ENCODE data around the gene CWC15. TPM values are rescaled to one million over a fixed set of nuclear protein-coding genes. Genes with fewer than 3 reads are reported as not detected.

Gene CWC15
- total and polyA plus RNA-seq, 2 donors (not counting 3 experiments of a cell fraction or from before 2014, with no cell fraction given), result 16.9 to 72.0 TPM

DNA sequence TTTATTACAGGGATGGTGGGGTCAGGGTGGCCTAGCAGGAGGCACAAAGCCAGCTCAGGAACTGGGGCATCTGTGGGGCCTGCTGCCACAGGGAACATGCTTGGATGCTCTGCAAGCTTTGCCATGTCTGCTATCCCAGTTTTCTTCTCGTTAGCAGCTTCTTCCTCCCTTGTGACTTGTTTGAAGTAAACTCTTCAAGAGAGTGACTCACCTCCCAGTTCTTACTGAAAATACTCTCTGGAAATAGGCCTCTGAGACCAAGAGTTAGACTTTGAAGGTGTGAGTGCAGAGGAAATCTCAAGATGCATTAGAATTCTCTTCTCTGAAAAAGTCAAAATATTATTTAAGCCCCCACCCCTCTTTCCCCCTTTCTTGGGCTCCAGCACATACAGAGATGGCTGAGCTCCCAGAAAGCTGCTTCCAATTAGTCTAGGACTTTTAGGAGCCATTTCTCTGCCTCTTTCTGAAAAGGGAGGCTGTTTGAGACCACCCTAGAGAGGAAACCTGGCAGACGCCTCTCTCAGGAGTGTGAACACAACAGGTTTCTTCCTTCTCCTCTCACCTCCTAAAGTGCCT, 15.1 kb downstream of the CWC15 start:
- ChIA-PET POLR2A (no interaction called here), CTCF (interaction anchor here (1.0 to 1.6 kb wide), 2 partner anchors 10 to 335 kb away, joined by 4 to 5 read pairs; no protein-coding TSS in a partner anchor)
- Histone ChIP-seq H3K9me3 (replicated peaks; ENCODE audit: control insufficient read depth, insufficient read depth, low read length) (no peaks in the 10 kb centered on the region), H3K79me2 (ENCODE audit: control insufficient read depth, insufficient read depth, low read length) (no peaks in the 10 kb centered on the region), H3K27me3 (ENCODE audit: control insufficient read depth in 2 of 2, insufficient read depth in 2 of 2, low read length in 2 of 2) (no peaks in the 10 kb centered on the region), H3K27ac (ENCODE audit: insufficient read depth, low read depth, low read length) (no peak overlapping the region), H3K4me3 (replicated peaks in 1 of 3; ENCODE audit: insufficient read depth in 1 of 3, low read depth in 1 of 3, low read length in 3 of 3) (no peak overlapping the region), H3K36me3 (ENCODE audit: control insufficient read depth in 2 of 2, extremely low read depth in 1 of 2, insufficient read depth in 2 of 2, low read length in 2 of 2) (peaks cover 6% of the 10 kb centered on the region in 2 experiments), H3K4me2 (ENCODE audit: insufficient read depth, low read length) (no peak overlapping the region), H3K4me1 (ENCODE audit: control insufficient read depth, extremely low read depth, insufficient read depth, low read length) (no peaks in the 10 kb centered on the region), H3K9me1 (replicated peaks; ENCODE audit: control insufficient read depth, extremely low read depth, insufficient read depth, low read length) (no peaks in the 10 kb centered on the region), H4K20me1 (replicated peaks; ENCODE audit: control insufficient read depth, extremely low read depth, insufficient read depth, low read length) (no peaks in the 10 kb centered on the region), H3K9ac (replicated peaks; ENCODE audit: extremely low read depth, insufficient read depth, low read length) (no peak overlapping the region), H2AFZ (ENCODE audit: low read depth, low read length) (no peak overlapping the region)
- no peak for TF ChIP-seq POLR2A (IDR thresholded peaks at IDR 0.05; ENCODE audit: low read depth, low read length)
- no peak for TF ChIP-seq FOS (IDR thresholded peaks at IDR 0.05; ENCODE audit: borderline replicate concordance, insufficient read depth, low read length)
- TF ChIP-seq EZH2 (IDR thresholded peaks at IDR 0.05; ENCODE audit: borderline replicate concordance, low read depth, low read length, severe bottlenecking), result no peak
- no peak for TF ChIP-seq MYC (IDR thresholded peaks at IDR 0.05; ENCODE audit: low read depth, low read length)
- TF ChIP-seq, protein P1, sequence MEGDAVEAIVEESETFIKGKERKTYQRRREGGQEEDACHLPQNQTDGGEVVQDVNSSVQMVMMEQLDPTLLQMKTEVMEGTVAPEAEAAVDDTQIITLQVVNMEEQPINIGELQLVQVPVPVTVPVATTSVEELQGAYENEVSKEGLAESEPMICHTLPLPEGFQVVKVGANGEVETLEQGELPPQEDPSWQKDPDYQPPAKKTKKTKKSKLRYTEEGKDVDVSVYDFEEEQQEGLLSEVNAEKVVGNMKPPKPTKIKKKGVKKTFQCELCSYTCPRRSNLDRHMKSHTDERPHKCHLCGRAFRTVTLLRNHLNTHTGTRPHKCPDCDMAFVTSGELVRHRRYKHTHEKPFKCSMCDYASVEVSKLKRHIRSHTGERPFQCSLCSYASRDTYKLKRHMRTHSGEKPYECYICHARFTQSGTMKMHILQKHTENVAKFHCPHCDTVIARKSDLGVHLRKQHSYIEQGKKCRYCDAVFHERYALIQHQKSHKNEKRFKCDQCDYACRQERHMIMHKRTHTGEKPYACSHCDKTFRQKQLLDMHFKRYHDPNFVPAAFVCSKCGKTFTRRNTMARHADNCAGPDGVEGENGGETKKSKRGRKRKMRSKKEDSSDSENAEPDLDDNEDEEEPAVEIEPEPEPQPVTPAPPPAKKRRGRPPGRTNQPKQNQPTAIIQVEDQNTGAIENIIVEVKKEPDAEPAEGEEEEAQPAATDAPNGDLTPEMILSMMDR (IDR thresholded peaks at IDR 0.05; ENCODE audit: extremely low read depth in 1 of 2, insufficient read depth in 1 of 2, low read depth in 1 of 2, low read length in 2 of 2), result no peak
- TF ChIP-seq POLR2AphosphoS5 (IDR thresholded peaks at IDR 0.05; ENCODE audit: insufficient read depth, low read depth, low read length), result no peak
- no peak for TF ChIP-seq JUN (IDR thresholded peaks at IDR 0.05; ENCODE audit: borderline replicate concordance, insufficient read depth, insufficient read length, low read depth)
- no peak for TF ChIP-seq GATA2 (IDR thresholded peaks at IDR 0.05; ENCODE audit: insufficient read depth, insufficient read length, low read depth, low read length)
- TF ChIP-seq, protein P2, sequence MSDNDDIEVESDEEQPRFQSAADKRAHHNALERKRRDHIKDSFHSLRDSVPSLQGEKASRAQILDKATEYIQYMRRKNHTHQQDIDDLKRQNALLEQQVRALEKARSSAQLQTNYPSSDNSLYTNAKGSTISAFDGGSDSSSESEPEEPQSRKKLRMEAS (IDR thresholded peaks at IDR 0.05; ENCODE audit: insufficient read depth, insufficient read length), result no peak
- intact Hi-C loops (cut with micrococcal nuclease) (no loop called here), dilution Hi-C loops (cut with MboI; ENCODE audit: extremely low pct_ligation_motif_present, low sequenced_read_pairs) (no loop called here)
- DNase-seq (ENCODE audit: low read depth, low spot score) (no peak), FAIRE-seq (no peak)
- no TSS peak for BruUV-seq (replicated peaks)

Measured in endothelial cell of umbilical vein (primary cell).